Upper lobe of left lung (tissue), 6 donors: ENCODE data around the gene LRRC18. TPM values are rescaled to one million over a fixed set of nuclear protein-coding genes. Genes with fewer than 3 reads are reported as not detected.

Experiments used
- small RNA-seq, 4 donors: library from RNA; depleted of rRNA; stranded (forward); fragments of <200 nt; gene quantifications; one replicate each; pipeline ENCODE3, GENCODE V24; 2016
- total RNA-seq, 6 donors: library from RNA; depleted of rRNA in 4 of 6; stranded (reverse); fragments of >200 nt in 4 of 6; gene quantifications; one replicate each; pipeline versions ENCODE4 v1.1.0 to v1.2.1, GENCODE V29; 2016 to 2021
- donor health status: DM: no; HTN: no; CAD: no; lungs with moderate emphysema.
- donor health status: DM: no; HTN: yes; CAD: no; lungs with severe emphysema.

LRRC18 gene
- total RNA-seq, 6 donors from 2014 or later: 0.43 to 13.6 (median 2.2) TPM; not detected in 1

Small RNA genes lying within 50 kb of the gene (small RNA-seq; reads per million reads assigned to genes)
- 0 reads per million in 4 donors for gene MIR4294

Other genes with a start within 250 kb of the LRRC18 start
- 10 to 100 TPM in 4 of 6 donors, 1 to 10 TPM in 2; 8.5 to 24.3 (median 13.2) TPM for gene VSTM4, start 175.7 kb upstream of the LRRC18 start, total RNA-seq
- under 1 TPM in 1 of 6 donors, not detected in 5; 0.24 TPM for gene FAM170B, start 194.2 kb upstream of the LRRC18 start, total RNA-seq
- 10 to 100 TPM; 12.3 to 52.3 (median 30.7) TPM for gene TMEM273, start 248.6 kb upstream of the LRRC18 start, total RNA-seq